SKM-1 treated with dmso at 0.1 percent for 144 hours (cell line): Measurements from ENCODE around the gene UBA3.

Experiments
- DNase-seq: peaks from one replicate; lab custom pipeline; 2025; ENCODE audit not compliant: unreplicated experiment; lab: John Stamatoyannopoulos, UW

Gene UBA3

GRCh38 chr3:69012800-69013252 lies 67.3 kb downstream of the UBA3 start:
- no peak for DNase-seq

DNA sequence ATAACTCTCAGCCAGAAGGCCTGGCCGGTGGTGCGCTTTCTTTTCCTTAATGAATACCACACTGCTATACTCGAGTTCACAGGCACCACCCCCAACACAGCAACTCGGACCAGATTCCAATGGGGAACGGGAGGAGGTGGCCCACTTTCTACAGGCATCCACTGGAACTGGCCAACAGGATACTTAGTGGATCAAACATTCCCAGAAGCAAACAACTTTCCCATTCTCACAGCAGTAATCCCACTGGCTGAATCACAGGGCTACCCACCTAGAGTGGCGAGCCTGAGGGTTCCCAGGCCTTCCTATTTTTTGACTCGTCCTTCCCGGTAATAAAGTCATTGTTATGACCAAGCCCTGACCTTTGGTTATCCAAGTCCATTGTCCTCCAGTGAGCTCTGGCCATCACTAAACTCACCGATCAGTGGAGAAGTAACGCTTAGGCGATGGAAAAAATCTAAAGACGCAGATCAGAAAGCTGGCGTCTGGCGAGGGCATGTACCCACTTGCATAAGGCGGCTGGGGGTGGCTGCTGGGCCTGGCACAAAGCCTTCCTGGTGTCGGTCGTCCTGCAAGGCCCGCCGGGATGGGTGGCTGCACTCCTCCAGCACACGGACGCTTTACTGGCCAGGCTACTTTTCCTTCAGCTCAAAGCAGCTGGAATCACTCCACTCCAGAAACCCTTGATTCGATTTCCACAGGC lies 67.9 kb downstream of the UBA3 start:
- DNase-seq: no peak

GRCh38 chr3:69011096-69011730 lies 69.0 kb downstream of the UBA3 start:
- no peak for DNase-seq

GRCh38 chr3:69009559-69010410 lies 70.4 kb downstream of the UBA3 start:
- no peak for DNase-seq

DNA sequence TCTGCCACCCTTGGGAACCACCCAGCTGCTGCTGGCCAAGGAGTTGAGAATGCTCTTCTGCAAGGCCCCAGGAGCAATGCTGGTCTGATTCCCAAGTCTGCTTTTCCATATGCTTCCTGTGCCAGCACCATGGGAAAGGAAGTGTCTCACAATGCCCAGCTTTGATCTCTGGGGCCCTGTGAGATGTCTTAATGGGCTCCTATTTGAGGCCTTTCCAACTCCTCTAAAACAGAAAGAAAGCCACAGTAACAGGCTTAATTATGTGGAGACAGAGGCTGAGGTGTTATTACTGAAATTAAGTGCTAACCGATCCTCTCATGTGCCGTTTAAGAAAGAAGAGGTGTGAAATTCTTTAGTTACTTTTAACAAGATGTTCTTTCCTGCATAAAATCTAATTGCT lies 71.2 kb downstream of the UBA3 start:
- DNase-seq: no peak

GRCh38 chr3:69005791-69006482 lies 74.2 kb downstream of the UBA3 start:
- DNase-seq: no peak

GRCh38 chr3:69005071-69005790 lies 74.9 kb downstream of the UBA3 start:
- DNase-seq: no peak
